Skeletal muscle tissue (tissue), 4 donors: ENCODE results near the gene SYT7. TPM values are rescaled to one million over a fixed set of nuclear protein-coding genes. Genes with fewer than 3 reads are reported as not detected.

Experiments
- H3K27ac ChIP-seq: one replicate; pipeline ENCODE4 v1.7.0; 2013; ENCODE audit warnings: mild to moderate bottlenecking, low read depth, low read length, inconsistent platforms
- H3K27me3 ChIP-seq, 3 donors: one replicate each; pipeline ENCODE4 v1.7.0; 2013; ENCODE audit warnings: low read length in 3 of 3; ENCODE audit not compliant: control insufficient read depth in 3 of 3, insufficient read depth in 3 of 3
- H3K36me3 ChIP-seq, 3 donors: one replicate each; pipeline ENCODE4 v1.7.0; 2013; ENCODE audit warnings: low read length in 3 of 3; ENCODE audit not compliant: control insufficient read depth in 3 of 3, insufficient read depth in 3 of 3
- H3K4me1 ChIP-seq, 3 donors: one replicate each; pipeline ENCODE4 v1.7.0; 2013; ENCODE audit warnings: low read length in 3 of 3, mild to moderate bottlenecking in 3 of 3; ENCODE audit not compliant: control insufficient read depth in 3 of 3, insufficient read depth in 3 of 3
- H3K4me3 ChIP-seq, 3 donors: one replicate each; pipeline ENCODE4 v1.7.0; 2013; ENCODE audit warnings: low read length in 3 of 3
- H3K9ac ChIP-seq, 3 donors: one replicate each; pipeline ENCODE4 v1.7.0; 2013; ENCODE audit warnings: low read length in 3 of 3, mild to moderate bottlenecking in 3 of 3, moderate library complexity in 2 of 3, low read depth in 1 of 3
- H3K9me3 ChIP-seq, 3 donors: one replicate each; pipeline ENCODE4 v1.7.0; 2013; ENCODE audit warnings: low read length in 3 of 3; ENCODE audit not compliant: control insufficient read depth in 3 of 3
- total RNA-seq: library from RNA; depleted of rRNA; stranded (reverse); fragments of >200 nt; gene quantifications from one replicate; pipeline ENCODE4 v1.2.3, GENCODE V29; 2014
- donor health status: Osteomylitis.

The SYT7 gene
- total RNA-seq, 1 donor from 2014 or later = 1.6 TPM

DNA sequence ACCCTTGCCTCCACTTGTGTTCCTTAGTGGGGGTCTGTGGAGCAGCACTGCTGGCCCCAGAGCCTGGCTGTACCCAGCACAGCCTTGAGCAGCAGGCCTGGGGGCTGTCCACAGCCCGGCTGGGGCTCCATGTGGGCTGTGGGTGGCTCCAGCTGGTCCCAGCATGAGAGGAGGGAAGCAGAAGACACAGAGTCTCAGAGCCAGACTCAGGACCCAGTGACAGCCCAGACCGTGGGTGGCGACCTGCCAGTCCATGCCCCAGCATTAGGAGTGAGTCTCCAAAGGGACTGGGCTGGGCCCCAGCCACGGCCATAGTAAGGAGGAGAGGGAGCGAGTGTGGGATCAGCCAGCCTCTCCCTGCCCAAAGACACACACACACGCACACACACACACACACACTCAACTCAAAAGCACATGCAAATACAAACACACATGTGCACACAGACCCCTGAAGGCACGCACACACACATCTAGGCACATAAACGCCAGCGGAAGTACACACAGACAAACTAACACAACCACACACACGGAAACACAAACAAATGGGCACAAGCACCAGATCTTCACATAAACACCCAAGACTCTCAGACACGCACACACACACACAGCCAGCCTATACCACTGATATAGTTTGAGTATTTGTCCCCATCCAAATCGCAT, 89.0 kb downstream of the SYT7 start:
- Histone ChIP-seq H3K27me3 (no peaks in the 10 kb centered on the region), H3K27ac (no peak overlapping the region), H3K4me1 (peaks cover 16 to 34% (median 30%) of the 10 kb centered on the region in 3 donors), H3K9me3 (no peaks in the 10 kb centered on the region), H3K36me3 (no peaks in the 10 kb centered on the region), H3K4me3 (no peak overlapping the region), H3K9ac (no peak overlapping the region)

- Histone ChIP-seq H3K27ac (no peak overlapping the region), H3K9ac (no peak overlapping the region), H3K4me3 (no peak overlapping the region), H3K9me3 (no peaks in the 10 kb centered on the region), H3K36me3 (no peaks in the 10 kb centered on the region), H3K27me3 (no peaks in the 10 kb centered on the region), H3K4me1 (peaks cover 11 to 25% (median 23%) of the 10 kb centered on the region in 3 donors)
Observed at GRCh38 chr11:61489833-61490721, 90.8 kb downstream of the SYT7 start.

DNA sequence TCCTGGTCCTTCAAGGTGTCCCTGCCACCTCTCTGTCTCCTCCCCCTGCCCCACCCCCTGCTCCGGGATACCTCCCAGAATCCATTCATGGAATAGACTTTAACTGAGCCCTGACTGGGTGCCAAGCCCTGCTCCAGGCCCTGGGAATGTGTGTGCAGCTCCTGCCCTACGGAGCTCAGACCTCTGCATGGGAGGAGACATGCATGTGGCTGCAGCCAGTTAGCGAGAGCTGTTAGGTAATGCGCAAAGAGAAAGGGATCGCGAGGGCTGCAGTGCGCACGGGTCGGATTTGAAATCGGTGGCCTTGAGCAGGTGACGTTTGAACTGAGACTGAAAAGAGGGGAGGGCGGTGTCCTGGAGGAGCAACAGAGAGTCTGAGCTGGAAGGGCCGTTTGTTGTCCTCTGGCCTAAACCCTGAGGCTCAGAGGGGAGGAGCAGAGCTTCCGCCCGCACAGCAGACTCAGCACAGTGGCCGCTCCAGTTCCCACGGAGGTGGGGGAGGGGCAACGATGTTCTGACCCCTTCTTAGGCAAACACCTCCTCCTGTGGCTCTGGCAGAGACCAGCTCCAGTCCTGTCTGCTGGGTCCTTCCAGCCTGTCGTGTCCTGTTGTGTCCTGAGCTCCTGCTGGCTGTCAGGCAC, 92.1 kb downstream of the SYT7 start:
- peak overlapping the region; percentile 37 for H3K27ac ChIP-seq
- peak overlapping the region in 2 of 3 donors; percentile 22 to 38 for H3K4me3 ChIP-seq

DNA sequence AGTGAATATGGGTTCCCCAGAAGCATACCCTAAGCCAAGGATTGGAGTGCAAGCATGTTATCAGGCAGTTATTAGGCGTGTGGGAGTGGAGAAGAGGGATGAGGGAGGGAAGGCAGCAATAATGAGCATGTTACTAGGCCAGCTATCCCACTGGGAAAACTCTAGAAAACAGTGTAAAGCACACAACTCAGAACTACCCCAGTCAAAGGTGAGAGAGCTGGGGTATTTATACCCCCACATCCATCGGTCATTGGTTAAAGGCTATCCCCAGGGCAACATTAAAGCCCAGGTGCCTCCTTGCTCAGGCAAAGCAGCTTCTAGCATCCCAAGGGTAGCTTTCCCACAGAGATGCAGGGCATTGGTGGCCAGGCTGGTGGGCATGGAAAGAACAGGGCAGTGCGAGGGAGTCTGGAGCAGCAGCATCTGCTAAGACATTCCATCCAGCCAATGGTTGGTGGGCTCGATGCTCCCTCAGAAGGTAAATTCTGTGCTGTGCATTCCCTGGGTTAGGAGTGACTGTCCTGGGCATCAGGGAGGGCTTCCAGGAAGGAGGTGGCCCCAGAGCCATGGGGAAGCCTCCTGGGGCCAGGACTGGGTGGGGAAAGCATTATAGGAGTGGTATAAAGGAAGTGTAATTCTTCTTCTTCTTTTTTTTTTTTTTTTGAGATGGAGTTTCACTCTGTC, 93.4 kb downstream of the SYT7 start:
- no peak overlapping the region for H3K4me3 ChIP-seq
- no peak overlapping the region for H3K27ac ChIP-seq
- H3K4me1 ChIP-seq = peaks cover 11 to 23% (median 21%) of the 10 kb centered on the region in 3 donors
- no peak overlapping the region for H3K9ac ChIP-seq
- H3K9me3 ChIP-seq = no peaks in the 10 kb centered on the region
- H3K27me3 ChIP-seq = peaks cover 4 to 7% (median 4%) of the 10 kb centered on the region in 3 donors
- no peaks in the 10 kb centered on the region for H3K36me3 ChIP-seq

More for the DNA sequence above, 92.1 kb downstream of the SYT7 start:
- Histone ChIP-seq H3K9ac (peak overlapping the region in 1 of 3 donors; percentile 50), H3K27me3 (peaks cover 0 to 3% (median 0%) of the 10 kb centered on the region in 3 donors), H3K9me3 (no peaks in the 10 kb centered on the region), H3K36me3 (no peaks in the 10 kb centered on the region), H3K4me1 (peaks cover 11 to 23% (median 21%) of the 10 kb centered on the region in 3 donors)

DNA sequence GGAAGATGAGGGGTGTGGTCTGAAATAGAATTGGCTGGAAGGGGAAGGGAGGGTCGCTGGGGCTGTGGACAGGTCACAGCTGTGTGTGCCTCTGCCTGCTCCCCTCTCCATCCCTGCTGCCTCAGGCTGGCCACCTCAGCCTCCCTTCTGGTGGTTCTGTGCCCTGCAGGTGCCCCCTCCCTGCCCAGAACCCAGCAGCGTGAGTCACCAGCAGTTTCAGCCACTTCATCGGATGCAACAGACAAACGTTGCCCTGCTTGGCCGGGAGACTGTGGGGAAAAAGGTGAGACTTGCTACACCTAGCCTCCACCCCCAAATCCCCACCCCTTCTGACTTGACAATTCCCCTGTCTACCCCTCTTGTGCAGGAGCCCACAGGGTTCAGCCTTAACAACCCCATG, 94.1 kb downstream of the SYT7 start:
- H3K27ac ChIP-seq = no peak overlapping the region
- no peaks in the 10 kb centered on the region for H3K36me3 ChIP-seq
- H3K4me3 ChIP-seq = no peak overlapping the region
- H3K27me3 ChIP-seq = peaks cover 6 to 14% (median 11%) of the 10 kb centered on the region in 3 donors
- H3K9ac ChIP-seq = no peak overlapping the region
- H3K4me1 ChIP-seq = peaks cover 14 to 26% (median 21%) of the 10 kb centered on the region in 3 donors
- H3K9me3 ChIP-seq = no peaks in the 10 kb centered on the region

DNA sequence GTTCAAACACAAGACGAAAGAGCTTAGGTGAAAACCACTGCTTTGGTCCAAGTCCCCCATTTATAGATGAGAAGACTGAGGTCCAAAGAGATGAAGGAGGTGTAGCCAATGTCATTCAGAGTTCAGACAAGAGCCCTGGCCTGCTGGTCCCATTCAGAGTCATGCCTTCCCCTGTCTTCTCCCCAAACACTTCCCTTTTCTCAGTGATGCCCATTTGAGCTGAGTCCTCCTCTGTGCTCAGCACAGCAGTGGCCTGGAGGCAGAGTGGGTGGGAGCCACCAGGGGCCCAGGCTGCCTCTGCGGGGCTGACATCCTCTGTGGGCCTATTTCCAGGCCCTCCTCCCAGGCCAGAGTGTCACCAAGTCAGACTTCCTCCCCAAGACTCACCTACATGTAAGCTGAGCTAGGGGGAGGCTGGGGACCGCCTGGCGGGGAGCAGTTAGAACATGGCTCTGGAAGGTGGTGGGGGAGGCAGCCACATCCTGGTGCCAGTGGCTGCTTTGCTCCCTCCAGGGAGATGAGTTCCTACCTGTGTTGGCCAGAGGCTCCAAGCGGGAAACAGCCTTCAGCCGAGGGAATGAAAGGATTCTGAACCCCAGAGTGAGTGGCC, 94.8 kb downstream of the SYT7 start:
- Histone ChIP-seq H3K9ac (no peak overlapping the region), H3K4me1 (peaks cover 17 to 28% (median 21%) of the 10 kb centered on the region in 3 donors), H3K4me3 (no peak overlapping the region), H3K9me3 (no peaks in the 10 kb centered on the region), H3K27me3 (peaks cover 6 to 17% (median 17%) of the 10 kb centered on the region in 3 donors), H3K27ac (no peak overlapping the region), H3K36me3 (no peaks in the 10 kb centered on the region)

- H3K27ac ChIP-seq = no peak overlapping the region
Observed at GRCh38 chr11:61485080-61485479, 95.8 kb downstream of the SYT7 start.

DNA sequence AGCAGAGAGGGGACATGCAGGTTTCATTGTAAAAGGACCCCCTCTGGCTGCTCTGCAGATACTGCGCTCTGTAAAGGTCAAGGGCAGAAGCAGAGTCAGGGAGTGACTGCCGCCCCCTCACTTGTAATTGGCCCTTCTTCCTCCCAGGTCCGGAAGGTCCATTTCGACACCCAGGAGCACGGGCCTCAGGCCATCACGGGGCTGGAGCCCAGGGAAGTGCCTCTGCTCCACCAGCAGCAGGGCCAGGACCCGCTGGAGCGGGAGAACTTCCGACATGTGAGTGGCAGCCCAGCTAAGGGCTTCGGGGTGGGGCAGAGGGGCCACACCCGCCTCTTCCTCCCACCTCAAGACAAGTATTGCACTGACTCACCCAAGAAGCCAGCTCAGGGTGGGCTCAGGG, 96.3 kb downstream of the SYT7 start:
- H3K4me3 ChIP-seq = no peak overlapping the region
- no peaks in the 10 kb centered on the region for H3K9me3 ChIP-seq
- no peaks in the 10 kb centered on the region for H3K36me3 ChIP-seq
- H3K9ac ChIP-seq = no peak overlapping the region
- peaks cover 9 to 22% (median 17%) of the 10 kb centered on the region in 3 donors for H3K27me3 ChIP-seq
- H3K4me1 ChIP-seq = peaks cover 11 to 19% (median 15%) of the 10 kb centered on the region in 3 donors
- no peak overlapping the region for H3K27ac ChIP-seq

More at GRCh38 chr11:61485080-61485479, 95.8 kb downstream of the SYT7 start:
- H3K4me1 ChIP-seq = peaks cover 16 to 24% (median 20%) of the 10 kb centered on the region in 3 donors
- no peak overlapping the region for H3K9ac ChIP-seq
- peaks cover 9 to 20% (median 17%) of the 10 kb centered on the region in 3 donors for H3K27me3 ChIP-seq
- no peaks in the 10 kb centered on the region for H3K9me3 ChIP-seq
- H3K4me3 ChIP-seq = no peak overlapping the region
- no peaks in the 10 kb centered on the region for H3K36me3 ChIP-seq

DNA sequence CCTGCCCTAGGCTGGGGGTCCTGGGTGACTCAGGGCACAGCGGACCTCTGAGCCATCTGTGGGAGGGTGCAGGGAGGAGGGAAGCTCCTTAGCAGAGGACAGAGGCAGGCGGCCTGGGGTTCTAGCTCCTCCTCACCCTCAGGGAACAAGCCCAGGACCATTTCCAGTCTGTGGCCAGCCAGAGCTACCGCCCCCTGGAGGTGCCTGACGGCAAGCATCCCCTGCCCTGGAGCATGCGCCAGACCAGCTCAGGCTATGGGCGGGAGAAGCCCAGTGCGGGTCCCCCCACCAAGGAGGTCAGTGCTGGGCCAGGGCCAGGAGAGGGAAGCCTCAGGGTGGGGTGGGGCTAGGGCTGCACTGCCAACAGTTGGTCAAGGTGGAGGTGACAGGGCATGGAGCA, 98.4 kb downstream of the SYT7 start:
- no peak overlapping the region for H3K4me3 ChIP-seq
- H3K9ac ChIP-seq = no peak overlapping the region
- no peaks in the 10 kb centered on the region for H3K36me3 ChIP-seq
- H3K9me3 ChIP-seq = no peaks in the 10 kb centered on the region
- no peak overlapping the region for H3K27ac ChIP-seq
- peaks cover 6 to 15% (median 11%) of the 10 kb centered on the region in 3 donors for H3K4me1 ChIP-seq
- peaks cover 12 to 34% (median 28%) of the 10 kb centered on the region in 3 donors for H3K27me3 ChIP-seq
